Heart left ventricle (tissue), 16 donors: ENCODE data around the gene TBX2. TPM values are rescaled to one million over a fixed set of nuclear protein-coding genes. Genes with fewer than 3 reads are reported as not detected.

Experiments used
- ATAC-seq, 4 donors: fragments of 200-7000 bp; cut with Tn5 transposase; one replicate each; pipeline ENCODE4 v1.9.1; 2020 to 2022; ENCODE audit warnings: moderate library complexity in 4 of 4, mild to moderate bottlenecking in 3 of 4, moderate number of reproducible peaks in 1 of 4
- DNase-seq, 5 donors: peaks; one replicate each; pipeline ENCODE4 v3.0.0-alpha.2; 2020
- H3K27ac ChIP-seq, 12 donors: fragments of 200-600 bp; sonication (generic) in 4 of 12; one replicate each; pipeline versions ENCODE4 v1.5.0 to v1.8.0; 2016 to 2022; ENCODE audit warnings: mild to moderate bottlenecking in 2 of 12
- H3K27me3 ChIP-seq, 9 donors: fragments of 200-600 bp; sonication (generic) in 2 of 9; one replicate each; pipeline versions ENCODE4 v1.5.1 to v1.8.0; 2016 to 2022; ENCODE audit warnings: mild to moderate bottlenecking in 3 of 9
- H3K36me3 ChIP-seq, 9 donors: fragments of 200-600 bp; sonication (generic) in 2 of 9; one replicate each; pipeline versions ENCODE4 v1.5.0 to v1.8.0; 2018 to 2022; ENCODE audit warnings: mild to moderate bottlenecking in 2 of 9
- H3K4me1 ChIP-seq, 12 donors: fragments of 200-600 bp; sonication (generic) in 4 of 12; one replicate each; pipeline versions ENCODE4 v1.5.0 to v1.8.0; 2016 to 2022; ENCODE audit warnings: mild to moderate bottlenecking in 3 of 12
- H3K4me3 ChIP-seq, 12 donors: fragments of 200-600 bp; sonication (generic) in 4 of 12; one replicate each; pipeline versions ENCODE4 v1.5.0 to v1.8.0; 2017 to 2022; ENCODE audit warnings: mild to moderate bottlenecking in 9 of 12, moderate library complexity in 4 of 12
- H3K9me3 ChIP-seq, 12 donors: fragments of 200-600 bp; sonication (generic) in 4 of 12; one replicate each; pipeline versions ENCODE4 v1.5.0 to v1.8.0; 2016 to 2022; ENCODE audit warnings: mild to moderate bottlenecking in 1 of 12
- POLR2A ChIP-seq, 2 donors: fragments of 450-650 bp; IDR thresholded peaks; one replicate each; pipeline ENCODE4 v1.6.1; 2017; ENCODE audit warnings: antibody characterized with exemption in 2 of 2, mild to moderate bottlenecking in 2 of 2, moderate library complexity in 2 of 2
- WGBS, 4 donors: extraction: QIAGEN DNeasy Blood & Tissue Kit in 2 of 4; methylation state at CpG; one replicate each; pipeline versions ENCODE4 v1.1.5 to v1.1.7; 2013 to 2018; 5-methylcytosine and 5-hydroxymethylcytosine counted together
- intact Hi-C, 10 donors: fragments of 100-400 bp; cut with DNase I; formaldehyde crosslinking; loops; one replicate each; pipeline versions ENCODE4 v1.11.1 to v1.14.2; 2022
- polyA plus RNA-seq, 2 donors: library from polyadenylated mRNA; stranded (reverse); fragments of 200-250 nt; gene quantifications; one replicate each; pipeline ENCODE4 v1.2.3, GENCODE V29; 2013
- total RNA-seq, 9 donors: library from RNA; depleted of rRNA in 2 of 9; stranded (reverse); fragments of >200 nt in 2 of 9; fragmentation: NEBNext Ultra II Directional in 3 of 9; extraction: Animal tissue kit (Norgen Biotek cat#: 25700) in 3 of 9; gene quantifications; one replicate each; pipeline versions ENCODE4 v1.1.0 to v1.2.4, GENCODE V29; 2016 to 2023
- TF ChIP-seq, protein P1 (sequence below), 12 donors: fragments of 200-600 bp; sonication (generic) in 4 of 12; IDR thresholded peaks; one replicate each; pipeline versions ENCODE4 v1.5.0 to v1.8.0; 2018 to 2022; ENCODE audit warnings: antibody characterized with exemption in 12 of 12, mild to moderate bottlenecking in 5 of 12
- donor health status: ischemic (EF 13 %, LVEDD 7.1; RV severe dilation, severe dysfunction).
- donor health status: healthy with polysubstance abuse.
- donor health status: DM: no; HTN: yes; CAD: no.
- donor health status: DM: no; HTN: no; CAD: no.
- donor health status: ischemic (EF 25% LVEDD 6.9; RV normal size, moderate dysfunction).
- donor health status: ischemic (EF 25% LVEDD 5.7; RV mildly dilated, moderate dysfunction).
- donor health status: healthy.
- donor health status: DM: yes; HTN: yes; CAD: no.
- donor health status: ischemic (EF 35%, LVEDD 5.7; RV mildly dilated, moderate dysfunction).
- donor health status: nonischemic (EF 11% LVEDD 7.7; RV severe dilation, severe dysfunction).
- donor health status: DM: yes; HTN: yes; CAD: no.
- donor health status: PGD.
- donor health status: ischemic (EF 29% LVEDD 5.4; RV normal size, mild dysfunction).
- donor health status: nonischemic (EF 23%, LVEDD 6.1; RV moderate dilation, normal function).

TBX2 gene
- total and polyA plus RNA-seq, 11 donors: 7.0 to 23.0 (median 13.4) TPM

DNA sequence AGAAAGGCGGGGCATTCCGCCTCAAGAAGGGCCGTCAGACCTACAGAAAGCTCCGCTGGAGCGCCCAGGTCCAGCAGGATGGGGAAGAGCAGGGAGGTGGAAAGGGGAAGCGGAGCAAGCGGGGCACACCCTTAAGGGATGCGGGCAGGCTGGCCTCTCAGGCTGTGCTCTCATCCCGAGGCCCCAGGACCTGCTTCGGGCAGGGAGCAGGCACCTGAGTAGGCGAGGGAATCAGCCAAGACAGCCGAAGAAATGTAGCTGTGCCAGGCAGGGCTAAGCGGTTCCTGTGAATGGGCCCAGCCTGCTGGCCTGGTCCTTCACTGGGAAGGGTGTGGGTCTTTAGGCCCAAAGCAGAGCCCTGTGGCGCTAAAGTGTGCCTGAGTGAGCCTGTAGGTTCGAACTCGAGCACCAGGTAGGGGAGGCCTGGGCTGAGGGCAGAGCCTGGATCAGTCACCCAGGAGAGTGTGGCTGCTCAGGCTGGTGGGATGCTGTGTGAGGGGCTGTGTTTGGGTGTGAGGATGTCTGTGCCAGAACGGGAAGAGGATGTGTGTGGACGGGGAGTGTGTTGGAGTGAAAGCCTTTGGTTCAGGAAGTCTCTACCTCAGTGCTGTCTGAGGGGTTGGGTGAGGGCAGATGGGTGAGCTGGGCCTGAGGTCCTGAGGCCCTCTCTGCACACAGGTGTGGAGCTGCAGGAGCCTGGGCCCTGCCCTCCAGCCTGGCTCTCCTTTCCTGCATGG lies 55.8 kb downstream of the TBX2 start:
- WGBS, 4 donors: 52 to 63% (median 60%) methylated on average over 18 of the region's 18 CpGs
- DNase-seq: peak in 1 of 5 donors; percentile 26
- TF ChIP-seq POLR2A (IDR thresholded peaks at IDR 0.05): no peak
- TF ChIP-seq, protein P1, sequence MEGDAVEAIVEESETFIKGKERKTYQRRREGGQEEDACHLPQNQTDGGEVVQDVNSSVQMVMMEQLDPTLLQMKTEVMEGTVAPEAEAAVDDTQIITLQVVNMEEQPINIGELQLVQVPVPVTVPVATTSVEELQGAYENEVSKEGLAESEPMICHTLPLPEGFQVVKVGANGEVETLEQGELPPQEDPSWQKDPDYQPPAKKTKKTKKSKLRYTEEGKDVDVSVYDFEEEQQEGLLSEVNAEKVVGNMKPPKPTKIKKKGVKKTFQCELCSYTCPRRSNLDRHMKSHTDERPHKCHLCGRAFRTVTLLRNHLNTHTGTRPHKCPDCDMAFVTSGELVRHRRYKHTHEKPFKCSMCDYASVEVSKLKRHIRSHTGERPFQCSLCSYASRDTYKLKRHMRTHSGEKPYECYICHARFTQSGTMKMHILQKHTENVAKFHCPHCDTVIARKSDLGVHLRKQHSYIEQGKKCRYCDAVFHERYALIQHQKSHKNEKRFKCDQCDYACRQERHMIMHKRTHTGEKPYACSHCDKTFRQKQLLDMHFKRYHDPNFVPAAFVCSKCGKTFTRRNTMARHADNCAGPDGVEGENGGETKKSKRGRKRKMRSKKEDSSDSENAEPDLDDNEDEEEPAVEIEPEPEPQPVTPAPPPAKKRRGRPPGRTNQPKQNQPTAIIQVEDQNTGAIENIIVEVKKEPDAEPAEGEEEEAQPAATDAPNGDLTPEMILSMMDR (IDR thresholded peaks at IDR 0.05): no peak
- Histone ChIP-seq H3K4me1 (peaks cover 0 to 44% (median 18%) of the 10 kb centered on the region in 12 donors), H3K27me3 (peaks cover 62 to 100% (median 99%) of the 10 kb centered on the region in 9 donors), H3K9me3 (no peaks in the 10 kb centered on the region), H3K27ac (no peak overlapping the region), H3K36me3 (no peaks in the 10 kb centered on the region), H3K4me3 (no peak overlapping the region)
- intact Hi-C loops: no loop called here
- no peak for ATAC-seq

DNA sequence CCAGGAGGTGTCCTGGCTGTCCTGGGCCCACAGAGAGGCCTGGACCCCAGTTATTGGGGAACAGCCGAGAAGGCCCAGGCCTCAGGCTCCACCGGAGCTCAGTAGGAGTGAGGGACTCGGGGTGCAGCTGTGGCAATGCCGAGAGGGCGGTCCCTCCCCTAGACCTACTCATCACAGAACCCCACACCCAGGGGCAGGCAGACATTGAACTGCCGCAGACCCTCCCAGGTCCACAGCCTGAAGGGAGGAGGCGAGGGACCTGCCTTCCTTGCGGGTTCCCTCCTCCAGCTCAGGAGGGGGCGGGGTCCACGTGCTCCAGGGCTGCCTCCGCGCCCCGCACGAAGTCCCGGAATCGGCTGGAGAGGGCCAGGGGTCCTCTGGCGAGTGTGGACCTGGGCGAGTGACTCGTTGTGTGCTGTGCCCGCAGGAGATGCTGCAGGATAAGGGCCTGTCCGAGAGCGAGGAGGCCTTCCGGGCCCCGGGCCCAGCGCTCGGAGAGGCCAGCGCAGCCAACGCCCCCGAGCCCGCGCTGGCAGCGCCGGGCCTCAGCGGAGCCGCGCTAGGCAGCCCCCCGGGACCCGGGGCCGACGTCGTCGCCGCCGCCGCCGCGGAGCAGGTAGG lies 56.5 kb downstream of the TBX2 start:
- H3K4me3 ChIP-seq: no peak overlapping the region
- ATAC-seq (no peak), DNase-seq (no peak)
- no peak overlapping the region for H3K27ac ChIP-seq
- no peaks in the 10 kb centered on the region for H3K9me3 ChIP-seq
- WGBS, 4 donors: 15 to 34% (median 23%) methylated on average over 18 to 47 of the region's 47 CpGs
- no peaks in the 10 kb centered on the region for H3K36me3 ChIP-seq
- peaks cover 0 to 44% (median 18%) of the 10 kb centered on the region in 12 donors for H3K4me1 ChIP-seq
- H3K27me3 ChIP-seq: peaks cover 67 to 100% (median 97%) of the 10 kb centered on the region in 9 donors
- TF ChIP-seq, protein P1 (IDR thresholded peaks at IDR 0.05): no peak
- TF ChIP-seq POLR2A (IDR thresholded peaks at IDR 0.05): no peak
- intact Hi-C loops: no loop called here

DNA sequence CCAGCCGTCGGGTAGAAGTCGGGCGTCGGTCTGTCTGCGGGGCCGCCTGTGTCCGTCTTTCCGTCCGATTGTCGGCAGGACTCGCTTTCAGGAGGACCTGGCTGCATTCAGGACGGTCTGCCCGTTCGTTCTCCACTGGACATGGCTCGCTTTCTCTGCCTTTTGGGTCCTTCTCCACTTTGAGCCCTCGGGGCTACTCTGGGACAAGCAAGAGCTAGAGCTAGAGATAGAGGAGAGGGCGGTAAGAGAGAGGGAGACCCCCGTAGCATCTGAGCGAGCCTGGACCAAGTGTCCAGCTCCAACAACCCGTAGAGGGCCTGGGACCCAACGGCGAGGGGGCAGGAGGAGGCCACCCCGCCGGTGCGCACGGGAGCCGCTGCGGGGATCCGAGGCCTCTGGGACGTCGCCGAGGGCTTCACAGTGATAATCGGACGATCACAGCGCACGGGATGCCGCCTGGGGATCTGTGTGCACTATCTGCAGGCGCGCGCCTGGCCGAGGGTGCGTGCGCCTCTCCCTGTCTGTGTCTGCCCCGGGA lies 57.1 kb downstream of the TBX2 start:
- Histone ChIP-seq H3K27me3 (peaks cover 67 to 100% (median 97%) of the 10 kb centered on the region in 9 donors), H3K36me3 (no peaks in the 10 kb centered on the region), H3K9me3 (no peaks in the 10 kb centered on the region), H3K4me1 (peaks cover 0 to 41% (median 16%) of the 10 kb centered on the region in 12 donors), H3K4me3 (peak overlapping the region in 6 of 12 donors; percentile 16 to 50 (median 35)), H3K27ac (no peak overlapping the region)
- intact Hi-C loops: no loop called here
- no peak for ATAC-seq
- TF ChIP-seq, protein P1 (IDR thresholded peaks at IDR 0.05): no peak
- TF ChIP-seq POLR2A (IDR thresholded peaks at IDR 0.05): no peak
- 6 to 17% (median 10%) methylated on average over 21 to 45 of the region's 45 CpGs for WGBS, 4 donors
- peak in 1 of 5 donors; percentile 49 for DNase-seq
